HepG2 (cell line): ENCODE measurements around the gene PRKN. TPM values are rescaled to one million over a fixed set of nuclear protein-coding genes. Genes with fewer than 3 reads are reported as not detected.

Source experiments
- CCAR2 ChIP-seq: fragments of 200-400 bp; formaldehyde crosslinking; optimal IDR thresholded peaks from 2 replicates; pipeline ENCODE3; 2018; ENCODE audit warnings: low read depth, mild to moderate bottlenecking, low read length, moderate library complexity
- HDAC6 ChIP-seq: fragments of 200-600 bp; sonication (generic); IDR thresholded peaks from 2 replicates; pipeline ENCODE4 v1.7.0; 2017; ENCODE audit warnings: mild to moderate bottlenecking, antibody characterized with exemption, low read length, low read depth
- KAT7 ChIP-seq: IDR thresholded peaks from 2 replicates; pipeline ENCODE4 v1.6.1; 2018; ENCODE audit warnings: borderline replicate concordance, missing compliant biosample characterization
- LRRFIP1 ChIP-seq: sonication (generic); formaldehyde crosslinking; conservative IDR thresholded peaks from 2 replicates; pipeline ENCODE4 v1.4.0; 2020; ENCODE audit warnings: missing genetic modification reagents
- MAZ ChIP-seq, 2 experiments: sonication (generic) in 1 of 2; formaldehyde crosslinking in 1 of 2; IDR thresholded peaks; 2 replicates each; pipeline versions ENCODE4 v1.5.0 to v1.6.1; 2012 to 2020; ENCODE audit warnings: low read depth in 2 of 2, mild to moderate bottlenecking in 2 of 2, borderline replicate concordance in 1 of 2, improper control_type of control experiment in 1 of 2, low read length in 1 of 2, missing genetic modification reagents in 1 of 2, moderate library complexity in 1 of 2
- MIER2 ChIP-seq: IDR thresholded peaks from 2 replicates; pipeline ENCODE4 v1.6.1; 2016; ENCODE audit warnings: missing biosample characterization, missing genetic modification reagents
- NFIC ChIP-seq: IDR thresholded peaks from 2 replicates; pipeline ENCODE4 v1.6.1; 2012; ENCODE audit warnings: mild to moderate bottlenecking, low read length, inconsistent platforms
- REPIN1 ChIP-seq: sonication (generic); formaldehyde crosslinking; IDR thresholded peaks from 2 replicates; pipeline ENCODE4 v1.8.0; 2022; ENCODE audit warnings: missing genetic modification reagents, low read depth, mild to moderate bottlenecking, borderline replicate concordance
- SNAI1 ChIP-seq: sonication (generic); formaldehyde crosslinking; IDR thresholded peaks from 2 replicates; pipeline ENCODE4 v1.5.0; 2020; ENCODE audit warnings: mild to moderate bottlenecking, missing genetic modification reagents, borderline replicate concordance
- ZGPAT ChIP-seq: IDR thresholded peaks from 2 replicates; pipeline ENCODE4 v1.6.1; 2016; ENCODE audit warnings: mild to moderate bottlenecking
- ZNF264 ChIP-seq: sonication (generic); formaldehyde crosslinking; IDR thresholded peaks from 2 replicates; pipeline ENCODE4 v1.4.0; 2020; ENCODE audit warnings: missing genetic modification reagents
- ZNF646 ChIP-seq: sonication (generic); formaldehyde crosslinking; IDR thresholded peaks from 2 replicates; pipeline ENCODE4 v1.9.0; 2021; ENCODE audit warnings: mild to moderate bottlenecking, missing genetic modification reagents
- ZNF672 ChIP-seq: sonication (generic); formaldehyde crosslinking; IDR thresholded peaks from 2 replicates; pipeline ENCODE4 v1.8.1; 2022; ENCODE audit warnings: missing genetic modification reagents
- ZNF879 ChIP-seq: sonication (generic); formaldehyde crosslinking; IDR thresholded peaks from 2 replicates; pipeline ENCODE4 v1.8.1; 2023; ENCODE audit warnings: missing genetic modification reagents
- polyA plus RNA-seq, 8 experiments: library from polyadenylated mRNA; depleted of rRNA in 3 of 8; stranded (reverse) in 7 of 8; unstranded in 1 of 8; fragments of >200 nt; fragmentation: Illumina TruSeq in 4 of 8; extraction: Trizol in 4 of 8; gene quantifications; 2 replicates each; pipeline versions ENCODE4 v1.2.1 to v1.2.3, GENCODE V29; 2011 to 2016; ENCODE audit warnings: low read depth in 4 of 8, missing spikeins in 1 of 8, mixed read lengths in 1 of 8; ENCODE audit not compliant: insufficient read depth in 1 of 8
- total RNA-seq, 5 experiments: library from RNA; depleted of rRNA; stranded (reverse); fragments of >200 nt; fragmentation: Illumina TruSeq; extraction: Trizol; gene quantifications; 2 replicates each; pipeline ENCODE4 v1.2.3, GENCODE V29; 2016; ENCODE audit warnings: low read depth in 1 of 5
- TF ChIP-seq, protein P1 (sequence below): sonication (generic); formaldehyde crosslinking; IDR thresholded peaks from 2 replicates; pipeline ENCODE4 v1.4.0; 2020; ENCODE audit warnings: missing genetic modification reagents
- TF ChIP-seq, protein P2 (sequence below): sonication (generic); formaldehyde crosslinking; IDR thresholded peaks from 2 replicates; pipeline ENCODE4 v1.8.0; 2022; ENCODE audit warnings: missing genetic modification reagents, low read depth, mild to moderate bottlenecking, borderline replicate concordance

The PRKN gene
- total and polyA plus RNA-seq, 2 of the 13 experiments (the other 11 are each of a cell fraction or from before 2014, with no cell fraction given) = 0.31 to 0.44 TPM

- TF ChIP-seq MAZ (IDR thresholded peaks at IDR 0.05; ENCODE audit: borderline replicate concordance, low read depth, low read length) (no peak), MAZ (CRISPR knock-in tag; IDR thresholded peaks at IDR 0.05; ENCODE audit: low read depth) (peak; percentile 53; the same call in 1 of the 2 replicates), ZNF879 (CRISPR knock-in tag) (no peak), KAT7 (CRISPR knock-in tag) (no peak), ZNF646 (CRISPR knock-in tag) (peak; percentile 58; the same call in 1 of the 2 replicates), ZNF672 (CRISPR knock-in tag) (no peak), SNAI1 (no peak), NFIC (0 out of 2 replicates have a peak, but pooled peaks have one; percentile 69), ZNF264 (peak; percentile 31; the same call in 1 of the 2 replicates), MIER2 (peak; percentile 86), HDAC6 (no peak), LRRFIP1 (no peak), REPIN1 (CRISPR knock-in tag) (peak; percentile 82), CCAR2 (no peak), ZGPAT (CRISPR knock-in tag) (peak; percentile 87; the same call in 1 of the 2 replicates)
- TF ChIP-seq, protein P1, sequence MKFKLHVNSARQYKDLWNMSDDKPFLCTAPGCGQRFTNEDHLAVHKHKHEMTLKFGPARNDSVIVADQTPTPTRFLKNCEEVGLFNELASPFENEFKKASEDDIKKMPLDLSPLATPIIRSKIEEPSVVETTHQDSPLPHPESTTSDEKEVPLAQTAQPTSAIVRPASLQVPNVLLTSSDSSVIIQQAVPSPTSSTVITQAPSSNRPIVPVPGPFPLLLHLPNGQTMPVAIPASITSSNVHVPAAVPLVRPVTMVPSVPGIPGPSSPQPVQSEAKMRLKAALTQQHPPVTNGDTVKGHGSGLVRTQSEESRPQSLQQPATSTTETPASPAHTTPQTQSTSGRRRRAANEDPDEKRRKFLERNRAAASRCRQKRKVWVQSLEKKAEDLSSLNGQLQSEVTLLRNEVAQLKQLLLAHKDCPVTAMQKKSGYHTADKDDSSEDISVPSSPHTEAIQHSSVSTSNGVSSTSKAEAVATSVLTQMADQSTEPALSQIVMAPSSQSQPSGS (CRISPR knock-in tag) = 0 out of 2 replicates have a peak, but pooled peaks have one; percentile 68
- TF ChIP-seq, protein P2, sequence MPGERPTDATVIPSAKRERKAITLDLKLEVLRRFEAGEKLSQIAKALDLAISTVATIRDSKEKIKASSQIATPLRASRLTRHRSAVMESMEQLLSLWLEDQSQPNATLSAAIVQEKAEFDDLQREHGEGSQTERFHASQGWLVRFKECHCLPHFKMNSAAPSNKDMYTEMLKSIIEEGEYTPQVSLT (CRISPR knock-in tag) = peak; percentile 53; the same call in 1 of the 2 replicates
Measured at GRCh38 chr6:162058281-162058875, 669.2 kb downstream of the PRKN start (continued).
